SK-N-DZ (cell line): ENCODE results near the gene DESI1. TPM values are rescaled to one million over a fixed set of nuclear protein-coding genes. Genes with fewer than 3 reads are reported as not detected.
"Not testable (repeated sequence)": the region's sequence is repeated elsewhere in the genome, so short reads cannot be mapped to it uniquely, and the experiment has no call there.

Source experiments
- DNase-seq: peaks from one replicate; pipeline ENCODE4 v3.0.0-alpha.2; 2015; ENCODE audit warnings: low spot score
- polyA plus RNA-seq, 2 experiments: library from polyadenylated mRNA; depleted of rRNA; stranded (reverse); fragments of >200 nt; gene quantifications; 2 replicates each; pipeline ENCODE4 v1.2.3, GENCODE V29; 2014

The DESI1 gene
- 19.1 and 22.3 TPM in 2 replicates for polyA plus RNA-seq (2014; cell fraction: cytosol; rRNA removed)
- 28.5 and 38.3 TPM in 2 replicates for polyA plus RNA-seq (2014; cell fraction: nucleus; rRNA removed)

DNA sequence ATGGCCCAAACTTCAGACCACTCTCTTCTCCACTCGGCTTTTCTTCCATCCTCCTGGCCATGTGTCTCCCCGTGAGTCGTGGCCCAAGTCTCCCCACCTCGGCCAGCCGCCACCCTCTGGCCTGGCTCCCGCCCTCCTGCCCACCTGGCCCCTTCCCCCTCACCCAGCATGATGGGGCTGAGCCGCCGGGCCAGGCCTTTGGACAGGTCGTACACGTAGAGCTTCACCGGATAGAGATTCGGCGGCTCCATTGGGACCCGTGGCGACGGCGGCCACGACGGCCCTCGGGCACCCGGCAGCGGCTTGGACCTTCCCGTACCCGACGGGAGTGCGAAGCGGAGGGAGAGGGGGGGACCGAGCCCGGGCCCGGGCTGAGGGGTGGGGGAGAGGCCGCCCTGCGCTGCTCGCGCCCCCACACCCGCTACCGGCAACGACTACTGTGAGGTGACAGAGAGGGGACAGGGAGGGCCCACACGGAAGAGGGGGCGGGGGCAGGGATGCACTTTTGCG lies at the start of gene DESI1:
DESI1 (minus strand) TSS at position 455 of the 510 bp plus-strand sequence; CDS start at position 251, 204 bp downstream.
- DNase-seq, result no peak

DNA sequence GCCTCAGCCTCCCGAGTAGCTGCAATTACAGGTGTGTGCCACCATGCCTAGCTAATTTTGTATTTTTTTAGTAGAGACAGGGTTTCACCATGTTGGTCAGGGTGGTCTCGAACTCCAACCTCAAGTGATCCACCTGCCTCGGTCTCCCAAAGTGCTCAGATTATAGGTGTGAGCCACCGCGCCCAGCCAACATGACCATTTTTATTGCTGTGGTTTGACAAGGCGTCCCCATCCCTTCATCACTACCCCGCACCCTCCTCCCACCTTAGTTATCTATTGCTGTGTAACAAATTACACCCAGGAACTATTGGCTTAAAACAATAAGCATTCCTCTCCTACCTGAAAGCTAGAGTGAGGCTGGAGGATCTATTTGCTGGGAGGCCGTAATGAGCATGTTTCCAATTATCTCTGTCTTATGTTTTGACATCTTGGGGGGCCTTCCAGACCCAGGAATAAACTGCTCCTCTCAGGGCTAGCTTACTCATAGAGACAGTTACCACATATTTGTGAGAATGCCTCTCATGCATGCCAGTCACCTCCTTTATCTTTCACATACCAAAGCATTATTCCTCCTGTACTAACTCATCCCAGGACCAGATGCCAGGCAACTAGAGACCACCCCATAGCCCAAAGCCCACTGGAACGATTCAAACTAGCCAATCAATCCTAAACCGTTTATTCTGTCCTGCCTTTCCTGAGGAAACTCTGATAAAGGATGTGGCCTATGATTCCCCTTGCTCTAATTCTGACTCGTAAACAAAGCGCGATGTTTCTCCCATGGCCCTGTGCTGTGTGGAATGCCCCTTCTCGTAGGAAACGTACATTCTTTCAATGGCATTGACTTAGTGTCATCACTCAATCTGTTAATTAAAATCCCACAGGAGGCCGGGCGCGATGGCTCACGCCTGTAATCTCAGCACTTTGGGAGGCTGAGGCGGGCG lies 48.4 kb upstream of the DESI1 start:
- DNase-seq, result no peak

DNA sequence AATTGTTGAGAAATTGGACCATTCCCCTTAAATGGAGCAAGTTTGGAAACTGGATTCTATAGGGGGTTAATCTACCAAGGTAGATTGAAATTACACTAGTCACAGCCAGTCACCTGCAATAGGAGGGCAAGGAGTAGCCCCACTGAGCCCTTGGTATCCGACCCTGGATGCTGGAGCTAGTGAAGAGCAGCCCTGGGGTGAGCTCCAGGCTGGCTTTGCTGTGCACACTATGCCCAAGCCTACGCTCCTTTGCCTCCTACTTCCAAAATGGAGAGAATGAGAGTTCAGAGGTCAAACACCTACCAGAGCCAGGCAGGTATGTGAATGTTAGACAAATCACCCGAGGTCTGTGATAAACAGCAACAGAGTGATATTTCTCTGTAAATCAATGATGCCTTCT lies 44.1 kb upstream of the DESI1 start:
- no peak for DNase-seq

DNA sequence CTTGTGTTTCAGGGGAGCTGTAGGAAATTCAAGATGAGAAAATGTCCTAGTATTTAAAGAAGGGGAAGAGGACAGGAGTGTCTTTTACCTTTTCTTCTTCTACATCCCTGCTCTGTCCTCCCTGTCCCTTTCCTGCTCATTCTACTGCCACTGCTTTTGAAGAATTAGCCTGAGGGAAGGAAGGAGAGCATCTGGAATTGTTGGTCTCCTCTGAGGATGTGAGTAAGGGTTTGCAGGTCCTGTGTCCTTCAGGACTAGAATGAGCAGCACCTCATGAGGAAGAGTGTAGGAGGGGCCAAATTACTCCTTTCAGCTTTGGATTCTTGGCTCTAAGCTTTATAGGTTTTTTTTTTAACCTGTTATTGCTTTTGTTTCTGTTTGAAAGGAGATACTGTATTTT lies 43.6 kb upstream of the DESI1 start:
- no peak for DNase-seq

DNA sequence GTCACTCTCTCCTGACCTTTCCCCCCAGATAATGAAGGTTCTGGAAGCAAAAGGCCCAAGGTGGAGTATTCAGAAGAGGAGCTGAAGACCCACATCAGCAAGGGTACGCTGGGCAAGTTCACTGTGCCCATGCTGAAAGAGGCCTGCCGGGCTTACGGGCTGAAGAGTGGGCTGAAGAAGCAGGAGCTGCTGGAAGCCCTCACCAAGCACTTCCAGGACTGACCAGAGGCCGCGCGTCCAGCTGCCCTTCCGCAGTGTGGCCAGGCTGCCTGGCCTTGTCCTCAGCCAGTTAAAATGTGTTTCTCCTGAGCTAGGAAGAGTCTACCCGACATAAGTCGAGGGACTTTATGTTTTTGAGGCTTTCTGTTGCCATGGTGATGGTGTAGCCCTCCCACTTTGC lies 42.8 kb upstream of the DESI1 start:
- DNase-seq, result not testable (repeated sequence)

DNA sequence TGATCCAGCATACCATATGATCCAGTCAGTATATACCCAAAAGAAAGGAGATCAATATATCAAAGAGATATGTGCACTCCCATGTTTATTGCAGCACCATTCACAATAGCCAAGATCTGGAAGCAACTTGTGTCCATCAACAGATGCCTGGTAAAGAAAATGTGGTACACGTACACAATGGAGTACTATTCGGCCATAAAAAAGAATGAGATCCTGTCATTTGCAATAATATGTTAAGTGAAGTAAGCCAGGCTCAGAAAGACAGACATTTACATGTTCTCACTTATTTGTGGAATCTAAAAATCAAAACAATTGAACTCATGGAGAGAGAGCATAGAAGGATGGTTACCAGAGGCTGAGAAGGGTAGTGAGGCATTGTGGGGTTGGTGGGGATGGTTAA lies 40.9 kb upstream of the DESI1 start:
- DNase-seq, result no peak

DNA sequence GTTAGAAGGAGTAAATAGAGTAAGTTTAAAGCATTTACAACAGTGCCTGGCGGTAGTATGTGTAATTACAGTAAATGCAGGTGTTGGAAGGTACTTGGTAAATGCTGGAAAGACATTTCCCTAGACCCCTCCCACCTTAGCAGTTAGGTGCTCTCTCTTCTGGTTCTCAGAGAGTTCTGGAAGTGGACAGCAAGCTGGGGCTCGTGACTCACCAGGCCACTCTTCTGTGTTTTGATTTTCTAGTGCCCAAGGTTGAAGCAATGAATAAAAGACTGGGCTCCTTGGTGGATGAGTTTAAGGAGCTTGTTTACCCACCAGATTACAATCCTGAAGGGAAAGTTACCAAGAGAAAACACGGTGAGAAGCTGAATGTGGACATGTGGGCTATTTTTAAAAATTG lies 40.2 kb upstream of the DESI1 start:
- DNase-seq, result no peak

DNA sequence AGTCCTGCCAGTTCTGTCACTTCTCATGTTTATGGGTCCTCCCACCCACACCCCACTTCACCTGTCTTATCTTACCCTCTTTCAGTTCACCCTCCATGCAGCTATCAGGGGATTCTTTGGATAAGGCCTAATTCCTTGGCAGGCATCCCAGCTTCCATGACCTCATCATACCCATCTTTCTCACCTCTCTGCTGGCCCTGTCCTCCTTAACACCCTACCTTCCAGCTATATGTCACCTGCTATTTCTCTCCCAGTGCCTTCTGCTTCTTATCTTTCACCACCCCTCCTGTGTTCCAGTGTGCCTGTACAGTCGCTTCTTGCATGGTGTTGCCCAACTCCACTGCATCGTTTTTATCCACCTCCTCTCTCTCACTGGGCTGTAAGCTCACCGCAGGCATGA lies 39.6 kb upstream of the DESI1 start:
- no peak for DNase-seq

DNA sequence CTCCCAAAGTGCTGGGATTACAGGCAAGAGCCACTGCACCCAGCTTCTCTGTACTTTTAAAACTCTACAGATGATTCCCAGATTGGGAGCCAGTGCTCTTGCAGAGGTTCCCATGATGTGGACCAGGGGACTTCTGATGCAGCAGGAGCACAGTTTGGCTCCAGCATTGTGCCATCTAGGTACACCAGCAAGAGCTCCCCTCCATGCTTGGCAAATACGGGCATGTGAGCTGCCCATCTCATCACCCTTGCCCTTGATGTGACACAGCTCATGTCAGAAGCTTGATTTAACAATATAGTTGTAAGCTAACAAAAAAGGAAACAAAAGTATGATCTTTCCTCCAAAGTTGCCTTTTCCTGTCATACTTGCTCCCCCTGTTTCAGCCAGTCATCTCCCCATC lies 39.1 kb upstream of the DESI1 start:
- no peak for DNase-seq

DNA sequence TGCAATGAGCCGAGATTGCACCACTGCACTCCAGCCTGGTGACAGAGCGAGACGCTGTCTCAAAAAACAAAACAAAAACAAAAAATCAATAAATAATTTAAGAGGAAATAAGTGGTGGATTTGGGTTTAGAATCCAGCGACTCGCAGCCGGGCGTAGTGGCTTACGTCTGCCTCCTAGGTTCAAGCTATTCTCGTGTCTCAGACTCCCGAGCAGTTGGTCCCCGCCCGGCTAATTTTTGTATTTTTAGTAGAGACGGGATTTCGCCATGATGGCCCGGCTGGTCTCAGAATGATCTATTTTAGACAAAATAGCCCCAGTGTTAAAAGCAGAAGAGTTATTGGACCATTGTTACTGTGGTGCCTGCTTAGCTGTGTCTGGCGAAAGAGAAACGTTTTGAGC lies 38.0 kb upstream of the DESI1 start:
- DNase-seq, result no peak

DNA sequence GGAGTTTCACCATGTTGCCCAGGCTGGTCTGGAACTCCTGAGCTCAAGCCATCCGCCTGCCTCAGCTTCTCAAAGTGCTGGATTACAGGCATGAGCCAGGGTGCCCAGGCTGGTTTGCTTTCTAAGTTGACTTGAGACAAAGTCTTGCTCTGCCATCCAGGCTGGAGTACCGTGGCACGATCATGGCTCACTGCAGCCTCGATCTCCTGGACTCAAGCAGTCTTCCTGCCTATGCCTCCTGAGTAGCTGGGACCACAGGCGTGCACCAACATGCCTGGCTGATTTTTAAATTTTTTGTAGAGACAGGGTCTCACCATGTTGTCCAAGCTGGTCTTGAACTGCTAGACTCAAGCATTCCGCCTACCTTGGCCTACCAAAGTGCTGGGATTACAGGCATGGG lies 36.9 kb upstream of the DESI1 start:
- no peak for DNase-seq

DNA sequence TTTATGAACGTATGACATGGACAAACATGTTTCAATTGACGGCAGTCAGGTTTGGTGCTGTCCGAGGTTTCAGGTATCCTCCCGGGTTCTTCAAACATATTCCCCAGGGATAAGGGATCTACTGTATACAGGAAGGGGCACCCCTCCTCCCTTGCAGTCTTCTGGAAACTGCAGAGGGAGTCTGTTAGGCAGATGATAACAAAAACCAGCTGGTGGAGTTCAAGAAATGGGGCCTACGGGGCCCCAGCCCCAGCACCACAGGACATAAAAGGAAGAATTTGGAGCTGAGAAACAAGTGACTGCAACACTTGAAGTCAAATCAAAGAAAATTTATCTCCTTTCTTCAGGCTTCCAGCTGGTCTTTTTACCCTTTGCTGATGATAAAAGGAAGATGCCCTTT lies 35.7 kb upstream of the DESI1 start:
- DNase-seq, result no peak

DNA sequence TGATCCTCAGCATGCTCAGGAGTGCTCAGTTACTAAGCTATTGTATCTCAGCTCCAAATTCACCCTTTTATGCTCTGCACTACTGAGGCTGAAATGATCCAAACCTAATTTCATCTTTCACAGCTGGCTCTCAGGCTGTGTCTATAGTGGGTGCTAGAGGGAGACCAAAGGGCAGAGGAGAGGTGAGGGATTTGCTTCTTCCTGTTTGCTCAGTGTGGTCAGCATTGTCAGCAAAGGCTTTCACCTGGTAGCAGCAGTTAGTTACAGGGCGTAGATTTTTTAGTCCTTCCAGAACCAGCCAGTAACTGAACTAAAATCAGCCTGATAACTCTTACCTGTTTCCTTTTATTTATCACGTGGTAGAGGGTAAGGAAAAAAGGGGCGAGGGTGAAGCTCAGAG lies 33.5 kb upstream of the DESI1 start:
- DNase-seq, result no peak

DNA sequence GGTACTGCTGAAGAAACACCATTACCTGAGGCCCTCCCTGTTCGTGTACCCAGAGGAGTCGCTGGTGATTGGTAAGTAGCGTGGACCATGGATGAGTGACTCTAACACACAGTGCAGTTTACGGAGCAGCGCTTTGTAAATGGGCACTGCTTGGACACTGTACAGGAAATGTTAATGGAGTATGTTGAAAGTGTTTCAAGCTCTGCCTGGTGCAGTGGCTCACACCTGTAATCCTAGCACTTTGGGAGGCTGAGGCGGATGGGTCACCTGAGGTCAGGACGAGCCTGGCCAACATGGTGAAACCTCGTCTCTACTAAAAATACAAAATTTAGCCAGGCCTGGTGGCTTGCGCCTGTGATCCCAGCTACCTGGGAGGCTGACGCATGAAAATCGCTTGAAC lies 30.0 kb upstream of the DESI1 start:
- DNase-seq, result no peak

DNA sequence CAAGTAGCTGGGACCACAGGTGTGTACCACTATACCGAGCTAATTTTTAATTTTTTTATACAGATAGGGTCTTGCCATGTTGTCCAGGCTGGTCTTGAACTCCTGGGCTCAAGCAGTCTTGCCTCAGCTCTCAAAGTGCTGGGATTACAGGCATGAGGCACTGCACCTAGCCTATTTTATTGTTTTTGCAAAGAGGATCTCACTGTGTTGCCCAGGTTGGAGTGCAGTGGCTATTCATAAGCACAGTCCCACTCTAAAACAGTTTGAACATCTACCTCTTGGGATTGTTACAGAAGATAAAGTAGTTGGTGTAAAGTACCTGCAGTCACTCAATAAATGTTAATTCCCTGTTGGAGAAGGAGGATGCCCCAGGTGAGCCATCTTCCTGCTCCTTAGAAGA lies 29.4 kb upstream of the DESI1 start:
- no peak for DNase-seq

DNA sequence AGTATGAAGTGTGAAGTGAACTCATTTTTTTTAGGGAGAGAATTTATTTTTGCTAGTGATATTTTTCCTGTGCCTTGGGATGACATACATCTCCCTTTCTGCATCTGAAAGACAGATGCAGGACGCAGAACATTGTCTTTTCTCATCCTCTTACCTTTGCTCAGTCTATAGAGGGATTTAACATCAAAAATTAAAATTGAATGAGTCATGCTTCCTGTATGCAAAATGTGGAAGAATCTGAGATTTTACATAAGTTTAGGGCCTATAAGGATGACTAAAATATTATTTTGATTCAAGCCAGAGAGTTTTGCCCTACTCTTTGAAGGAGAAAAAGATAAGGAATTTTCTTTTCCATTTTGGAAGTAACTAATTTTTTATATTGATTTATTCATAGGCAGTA lies 27.6 kb upstream of the DESI1 start:
- no peak for DNase-seq

DNA sequence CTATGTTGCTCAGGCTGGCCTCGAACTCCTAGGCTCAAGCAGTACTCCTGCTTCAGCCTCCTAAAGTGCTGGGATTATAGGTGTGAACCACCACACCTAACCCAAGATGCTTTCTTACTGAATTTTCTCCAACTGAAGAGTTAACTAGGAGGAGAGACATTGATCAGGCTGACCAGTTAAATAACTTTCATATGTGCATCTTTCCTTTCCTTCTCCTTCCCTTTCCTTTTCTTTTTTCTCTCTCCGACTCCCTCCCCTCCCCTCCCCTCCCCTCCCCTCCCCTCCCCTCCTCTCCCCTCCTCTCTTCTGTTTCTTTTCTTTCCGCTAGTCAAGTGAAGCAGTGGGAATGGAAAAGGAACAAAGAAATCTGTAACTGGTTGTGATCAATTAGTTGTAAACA lies 26.9 kb upstream of the DESI1 start:
- DNase-seq, result no peak

DNA sequence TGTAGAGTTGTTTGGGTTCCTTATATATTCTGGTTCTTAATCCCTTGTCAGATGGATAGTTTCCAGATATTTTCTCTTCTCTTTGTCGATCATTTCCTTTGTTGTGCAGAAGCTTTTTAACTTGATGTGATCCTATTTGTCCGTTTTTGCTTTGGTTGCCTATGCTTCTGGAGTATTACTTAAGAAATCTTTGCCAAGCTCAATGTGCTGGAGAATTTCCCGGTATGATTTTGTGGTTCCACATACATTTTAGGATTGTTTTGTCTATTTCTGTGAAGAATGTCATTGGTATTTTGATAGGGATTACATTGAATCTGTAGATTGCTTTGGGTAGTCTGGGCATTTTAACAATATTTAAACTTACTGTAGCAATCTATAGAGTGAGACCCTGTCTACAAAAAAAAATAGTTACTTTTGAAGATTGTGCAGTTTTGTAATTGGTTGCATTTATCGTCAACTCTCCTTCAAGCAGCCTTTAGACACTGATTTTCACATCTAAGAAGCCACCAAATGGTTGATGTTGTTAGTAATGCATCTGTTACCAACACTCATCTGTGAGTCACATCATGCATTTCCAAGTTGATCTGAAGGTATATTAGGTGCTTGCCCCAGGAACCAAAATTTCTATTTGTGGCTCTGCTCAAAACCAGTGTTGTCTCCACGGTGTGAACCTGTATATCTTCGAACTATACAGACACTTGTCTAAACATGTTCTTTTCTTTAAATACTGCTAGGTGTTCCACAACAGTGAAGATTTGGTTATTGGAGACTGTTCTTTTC lies 21.7 kb upstream of the DESI1 start:
- no peak for DNase-seq

DNA sequence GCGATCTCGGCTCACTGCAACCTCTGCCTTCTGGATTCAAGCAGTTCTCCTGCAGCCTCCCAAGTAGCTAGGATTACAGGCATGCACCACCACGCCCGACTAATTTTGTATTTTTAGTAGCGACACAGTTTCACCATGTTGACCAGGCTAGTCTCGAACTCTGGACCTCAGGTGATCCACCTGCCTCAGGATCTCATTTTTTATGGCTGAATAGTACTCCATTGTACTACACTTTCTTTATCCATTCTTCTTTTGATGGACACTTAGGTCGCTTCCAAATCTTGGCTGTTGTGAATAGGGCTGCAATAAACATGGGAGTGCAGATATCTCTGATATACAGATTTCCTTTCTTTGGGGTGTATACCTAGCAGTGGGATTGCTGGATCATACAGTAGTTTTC lies 21.0 kb upstream of the DESI1 start:
- no peak for DNase-seq

DNA sequence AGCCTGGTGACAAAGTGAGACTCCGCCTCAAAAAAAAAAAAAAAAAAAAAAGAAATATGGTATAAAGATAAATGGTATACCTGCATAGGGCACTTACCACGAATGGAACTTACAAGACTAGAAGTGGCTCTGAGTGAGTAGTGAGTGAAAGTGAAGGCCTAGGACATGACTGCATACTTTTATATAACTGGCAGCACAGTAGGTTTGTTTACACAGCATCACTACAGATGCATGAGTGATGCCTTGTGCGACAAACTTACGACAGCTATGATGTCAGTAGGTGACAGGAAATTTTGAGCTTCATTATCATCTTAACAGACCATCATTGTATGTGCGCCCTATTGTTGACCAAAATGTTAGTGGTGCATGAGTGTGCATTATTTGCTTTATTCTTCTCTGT lies 17.9 kb upstream of the DESI1 start:
- no peak for DNase-seq

DNA sequence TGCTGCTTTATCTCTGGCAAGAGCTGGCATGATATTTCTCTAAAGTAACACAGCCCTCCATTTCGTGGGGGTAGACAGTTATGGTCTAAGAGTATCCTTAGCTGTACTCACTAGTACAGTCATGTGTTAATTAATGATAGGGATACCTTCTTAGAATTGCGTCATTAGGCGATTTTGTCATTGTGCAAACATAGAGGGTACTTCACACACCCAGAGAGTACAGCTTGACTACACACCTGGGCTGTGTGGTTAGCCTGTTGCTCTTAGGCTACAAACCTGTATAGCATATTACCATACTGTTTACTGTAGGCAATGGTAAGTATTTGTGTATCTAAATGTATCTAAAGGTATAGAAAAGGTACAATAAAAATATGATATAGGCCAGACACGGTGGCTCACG lies 17.3 kb upstream of the DESI1 start:
- no peak for DNase-seq

DNA sequence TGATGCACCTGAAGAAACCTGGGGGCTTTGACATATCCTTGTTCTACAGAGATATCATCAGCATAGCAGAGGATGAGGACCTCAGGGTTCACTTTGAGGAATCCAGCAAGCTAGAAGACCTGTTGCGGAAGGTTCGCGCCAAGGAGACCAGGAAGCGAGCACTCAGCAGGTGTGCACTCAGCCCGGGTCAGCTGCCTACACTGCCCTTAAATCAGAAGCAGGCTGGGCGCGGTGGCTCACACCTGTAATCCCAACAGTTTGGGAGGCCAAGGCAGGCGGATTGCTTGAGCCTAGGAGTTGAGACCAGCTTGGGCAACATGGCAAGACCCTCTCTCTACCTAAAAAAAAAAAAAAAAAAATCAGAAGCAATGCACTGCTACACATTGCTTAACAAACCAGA lies 16.8 kb upstream of the DESI1 start:
- not testable (repeated sequence) for DNase-seq

DNA sequence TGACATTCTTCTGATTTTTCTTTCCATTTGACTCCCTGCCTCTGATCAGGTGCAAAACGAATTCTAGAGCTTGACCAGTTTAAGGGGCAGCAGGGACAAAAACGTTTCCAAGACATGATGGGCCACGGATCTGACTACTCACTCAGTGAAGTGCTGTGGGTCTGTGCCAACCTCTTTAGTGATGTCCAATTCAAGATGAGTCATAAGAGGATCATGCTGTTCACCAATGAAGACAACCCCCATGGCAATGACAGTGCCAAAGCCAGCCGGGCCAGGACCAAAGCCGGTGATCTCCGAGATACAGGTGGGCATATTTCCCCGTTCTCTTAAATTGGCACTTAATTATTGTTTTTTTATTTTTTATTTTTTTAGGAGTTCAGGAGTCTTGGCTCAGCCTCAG lies 15.6 kb upstream of the DESI1 start:
- DNase-seq, result no peak
